Stimulated activated CD8-positive, alpha-beta memory T cell treated with anti-CD3 and anti-CD28 coated beads, Interleukin-7, amount 100 ng/mL, for 4 hours (primary cell): ENCODE measurements around the gene TUBB.
"Not testable (repeated sequence)": the region's sequence is repeated elsewhere in the genome, so short reads cannot be mapped to it uniquely, and the experiment has no call there.

Source experiments
- DNase-seq, 2 donors: peaks; one replicate each; pipeline ENCODE4 v3.0.0-alpha.2; 2020; ENCODE audit warnings: low read depth in 2 of 2

The TUBB gene

GRCh38 chr6:30738532-30738931, 18.4 kb downstream of the TUBB start:
- no peak for DNase-seq

GRCh38 chr6:30740540-30740870, 20.4 kb downstream of the TUBB start:
- no peak for DNase-seq

- DNase-seq, result peak in 1 of 2 donors; percentile 27
Measured at GRCh38 chr6:30741063-30741779, 21.1 kb downstream of the TUBB start.

DNA sequence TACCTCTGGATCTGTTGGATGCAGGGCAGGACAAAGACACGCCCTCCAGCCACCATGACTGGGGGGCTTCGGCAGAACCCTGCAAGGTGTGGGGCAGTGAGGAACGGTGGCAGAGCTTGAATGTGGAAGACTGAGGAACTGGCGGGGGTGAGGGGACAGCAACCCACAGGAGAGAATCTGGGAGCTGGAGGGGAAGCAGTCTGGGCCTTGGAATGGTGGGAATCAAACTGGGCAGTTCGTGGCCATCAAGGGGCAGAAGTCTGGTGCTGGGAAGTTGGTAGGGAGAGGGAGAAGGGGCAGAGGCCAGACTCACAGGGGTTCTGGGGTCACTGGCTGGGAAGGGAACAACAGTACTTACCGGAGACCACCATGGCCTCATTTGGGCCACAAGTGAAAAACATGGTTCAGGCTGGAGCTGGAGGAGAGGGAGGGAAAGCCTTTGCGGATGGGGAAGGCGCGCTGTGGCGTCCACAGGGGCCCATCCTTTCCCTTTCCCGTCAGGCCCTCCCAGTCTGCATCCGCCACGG, 21.7 kb downstream of the TUBB start:
- peak; percentile 37 to 46 for DNase-seq

DNA sequence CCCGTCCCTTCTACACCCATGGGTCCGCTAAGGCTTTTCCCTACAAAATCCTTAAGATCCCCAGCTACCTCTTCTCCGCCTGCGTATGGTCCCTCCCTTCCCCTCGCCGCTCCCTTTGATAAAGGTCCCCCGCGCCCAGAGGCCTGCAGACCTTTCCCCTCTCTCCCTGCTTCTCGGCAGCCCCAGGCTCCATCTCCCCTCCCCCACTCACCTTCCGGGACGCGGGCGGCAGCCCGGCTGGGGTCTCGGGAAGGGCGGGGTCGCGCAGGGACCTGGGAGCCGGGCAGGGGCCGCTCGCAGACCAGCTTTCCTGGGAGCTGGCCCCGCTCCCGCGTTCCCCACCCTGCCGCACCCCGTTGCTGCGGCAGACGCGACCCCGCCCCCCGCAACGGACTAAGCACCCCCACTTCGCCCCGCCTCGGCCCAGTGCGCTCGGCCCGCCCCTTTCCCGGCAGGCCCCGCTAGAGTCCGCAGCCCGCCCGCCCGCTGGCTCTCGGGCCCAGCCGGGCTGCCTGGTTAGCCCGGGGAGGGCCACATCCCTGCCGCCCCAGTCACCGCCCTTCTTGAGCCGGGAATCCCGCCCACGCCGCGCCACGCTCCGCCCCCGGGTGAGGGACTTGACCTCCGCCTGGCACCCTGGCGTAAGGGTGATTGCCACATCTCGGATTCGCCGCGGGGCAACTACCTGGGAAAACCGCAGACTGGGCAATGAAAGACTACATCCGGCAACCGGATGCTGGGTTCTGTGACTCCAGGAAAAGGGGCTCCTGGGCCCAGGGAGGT, 22.4 kb downstream of the TUBB start, which contains the start of gene FLOT1:
FLOT1 (minus strand) TSS at position 372 of the 783 bp plus-strand sequence. CDS start 498 bp downstream, outside the sequence.
- peak; percentile 91 to 94 for DNase-seq

GRCh38 chr6:30743099-30744053, 23.2 kb downstream of the TUBB start:
- DNase-seq, result peak in 1 of 2 donors; percentile 29

DNA sequence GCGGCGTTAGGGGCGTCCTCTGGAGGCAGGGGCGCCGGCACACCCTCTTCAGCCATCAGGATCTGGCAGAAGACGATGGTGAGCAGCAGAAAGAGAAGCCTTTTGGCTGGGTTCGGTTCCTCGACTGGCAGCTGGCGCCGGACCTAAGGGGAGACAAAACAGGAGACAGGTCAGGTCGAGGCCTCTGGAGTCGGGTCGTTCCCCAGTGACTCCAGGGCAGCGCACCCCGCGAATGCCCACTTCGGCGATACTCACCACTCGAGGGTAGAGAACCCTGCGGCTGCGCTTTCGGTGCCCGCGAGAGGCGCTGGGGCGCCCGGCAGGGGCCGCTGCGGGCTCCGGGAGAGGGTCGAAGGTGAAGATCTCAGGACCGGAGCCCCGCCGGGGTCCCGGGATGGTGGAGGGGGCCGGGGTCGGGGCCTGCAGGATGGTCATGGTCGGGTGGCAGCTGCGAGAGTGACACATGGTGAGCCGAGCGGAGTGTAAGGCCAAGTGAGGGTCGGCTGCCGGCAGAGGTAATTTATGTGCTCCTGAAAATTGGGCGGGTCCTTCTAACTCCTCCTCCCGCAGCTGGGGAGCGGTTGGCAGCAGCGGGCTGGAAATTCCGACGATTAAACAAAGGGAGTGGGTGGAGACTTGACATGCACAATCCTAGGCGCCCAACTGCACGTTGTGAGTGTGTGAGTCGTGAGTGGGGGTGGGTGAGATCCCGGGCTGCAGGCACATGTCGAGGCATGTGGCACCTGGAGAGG, 24.1 kb downstream of the TUBB start, which contains the start of gene IER3:
IER3 (minus strand) TSS at position 494 of the 752 bp plus-strand sequence; CDS start at position 465, 29 bp downstream.
- DNase-seq, result peak; percentile 82 to 89

GRCh38 chr6:30747300-30747687, 27.1 kb downstream of the TUBB start:
- no peak for DNase-seq

GRCh38 chr6:30747902-30748769, 28.0 kb downstream of the TUBB start:
- no peak for DNase-seq

- DNase-seq, result no peak
Measured at GRCh38 chr6:30748851-30749540, 28.8 kb downstream of the TUBB start.

DNA sequence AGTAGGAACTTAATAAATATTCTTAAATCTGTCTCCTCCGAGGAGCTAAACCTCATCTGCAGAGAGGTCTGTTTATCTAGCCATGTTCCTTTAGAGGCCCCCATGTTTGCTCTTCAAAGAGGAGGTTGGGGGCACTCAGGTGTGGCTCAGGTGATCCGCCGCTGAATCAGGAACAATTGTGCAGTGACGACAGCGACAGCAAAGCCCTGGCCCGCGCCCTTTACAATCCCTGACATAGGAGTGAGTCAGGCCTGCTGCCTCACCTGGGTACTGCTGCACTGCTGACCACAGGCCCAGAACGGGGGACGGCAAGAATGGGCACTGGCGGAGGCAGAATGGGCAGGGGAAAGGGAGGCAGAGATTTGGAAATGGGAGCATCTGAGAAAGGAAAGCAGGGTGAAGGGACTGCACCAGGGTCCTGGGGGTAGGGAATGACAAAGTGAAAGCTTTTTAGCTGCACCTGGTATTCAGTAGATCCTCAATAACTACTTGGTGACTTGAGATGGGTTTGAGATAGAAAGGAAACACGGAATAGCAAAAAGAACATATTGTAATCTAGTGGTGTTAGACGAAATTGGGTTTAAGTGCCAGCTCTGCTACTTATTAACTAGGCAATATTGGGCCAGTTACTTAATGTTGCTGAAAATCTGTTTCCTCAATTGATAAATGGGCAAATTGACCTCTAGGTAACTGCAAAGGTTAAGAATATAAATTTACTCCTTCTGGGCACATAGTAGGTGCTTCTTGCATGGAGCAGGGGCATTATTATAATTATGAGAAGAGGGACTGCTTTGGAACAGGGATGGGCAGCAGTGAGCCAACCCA, 29.6 kb downstream of the TUBB start:
- DNase-seq, result no peak

GRCh38 chr6:30750379-30750668, 30.2 kb downstream of the TUBB start:
- no peak for DNase-seq

DNA sequence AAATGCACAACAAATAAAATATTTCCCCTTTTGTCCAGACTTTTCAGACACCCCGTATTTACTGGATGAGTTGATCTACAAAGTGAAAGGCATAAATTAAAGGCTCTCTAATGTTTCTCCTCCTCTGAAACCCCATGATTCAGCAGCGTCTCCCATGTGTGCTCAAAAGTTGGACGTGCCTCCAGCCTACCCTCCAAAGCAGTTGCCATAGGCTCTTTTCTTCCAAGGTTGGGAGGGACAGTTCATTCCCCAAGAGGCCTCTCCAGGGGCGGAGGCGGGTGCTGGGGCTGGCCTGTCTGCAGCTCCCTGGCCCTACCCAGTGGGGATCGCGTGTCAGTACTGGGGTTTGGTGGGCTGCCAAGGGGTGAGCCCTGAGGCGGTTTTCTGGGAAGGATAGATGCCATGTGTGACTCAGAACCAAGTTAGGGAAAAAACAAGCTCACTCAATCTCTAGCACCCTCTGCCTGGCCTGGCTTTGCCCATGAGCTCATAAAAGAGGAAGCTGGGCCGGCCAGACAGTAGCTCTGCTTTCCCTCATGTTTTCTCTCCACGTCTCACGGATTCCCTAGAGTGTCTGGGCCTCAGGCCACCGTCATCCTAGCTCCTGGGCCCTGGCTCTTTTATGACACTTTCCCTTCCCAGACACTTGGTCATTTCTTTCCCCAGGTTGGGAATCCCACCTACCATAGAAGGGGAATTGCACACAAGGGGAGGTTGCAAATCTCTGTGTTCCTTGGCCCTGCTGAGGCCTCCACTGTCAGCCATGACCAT, 32.2 kb downstream of the TUBB start:
- no peak for DNase-seq

DNA sequence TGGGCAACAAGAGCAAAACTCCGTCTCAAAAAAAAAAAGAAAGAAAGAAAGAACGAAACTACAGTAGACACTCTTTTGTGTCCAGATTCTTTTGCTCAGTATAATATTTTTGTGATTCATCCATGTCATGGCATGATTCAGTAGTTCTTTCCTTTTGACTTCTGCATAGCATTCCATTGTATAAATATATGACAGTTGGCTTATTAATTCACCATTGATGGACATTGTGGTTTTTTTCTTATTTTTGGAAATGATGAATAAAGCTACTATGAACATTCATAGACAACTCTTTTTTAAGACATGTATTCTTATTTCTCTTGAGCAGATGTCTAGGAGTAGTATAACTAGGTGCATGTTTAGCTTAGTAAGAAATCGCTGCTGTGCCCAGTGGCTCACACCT, 34.5 kb downstream of the TUBB start:
- no peak for DNase-seq

- not testable (repeated sequence) for DNase-seq
Measured at GRCh38 chr6:30756405-30757003, 36.4 kb downstream of the TUBB start.

- no peak for DNase-seq
Measured at GRCh38 chr6:30757261-30757904, 37.2 kb downstream of the TUBB start.
